ENCODE data around the gene LRFN2. TPM values are rescaled to one million over a fixed set of nuclear protein-coding genes. Genes with fewer than 3 reads are reported as not detected.

LRFN2 gene
- total and polyA plus RNA-seq, 2 experiments from 2014 or later: 0.29 to 2.5 TPM

GRCh38 chr6:40355532-40355931 is 231.6 kb downstream of the LRFN2 start (continued):
- no peak for TF ChIP-seq CREB1 (CRISPR knock-in tag; IDR thresholded peaks at IDR 0.05; ENCODE audit: low read depth)
- no peak for TF ChIP-seq POLR2AphosphoS5 (IDR thresholded peaks at IDR 0.05; ENCODE audit: low read depth)
- no peak for TF ChIP-seq STAT1 (IDR thresholded peaks at IDR 0.05; ENCODE audit: unreplicated experiment)
- no peak for TF ChIP-seq ZNF462 (CRISPR knock-in tag; IDR thresholded peaks at IDR 0.05)
- no peak for TF ChIP-seq CTCF (conservative IDR thresholded peaks at IDR 0.05; ENCODE audit: low read depth in 2 of 2)

- no peaks in the 10 kb centered on the region for H3F3A ChIP-seq (replicated peaks; ENCODE audit: low read depth)
- no peaks in the 10 kb centered on the region for H3K36me3 ChIP-seq (ENCODE audit: insufficient read depth)
- H3K4me3 ChIP-seq: no peak overlapping the region
- no peak overlapping the region for H3K27ac ChIP-seq (ENCODE audit: low read depth)
- no peak overlapping the region for H2AFZ ChIP-seq
- Mint-ChIP-seq H3K27ac (no peak overlapping the region), H3K27me3 (ENCODE audit: insufficient read depth, low read depth, poor library complexity) (no peaks in the 10 kb centered on the region), H3K4me3 (no peak overlapping the region), H3K36me3 (ENCODE audit: low read depth) (no peaks in the 10 kb centered on the region), H3K9me3 (peaks cover 2% of the 10 kb centered on the region; the same call in 1 of the 3 replicates), H3K4me1 (peaks cover 14% of the 10 kb centered on the region)
- peaks cover 15% of the 10 kb centered on the region; the same call in 1 of the 2 replicates for H3K9me2 ChIP-seq (ENCODE audit: insufficient read depth)
- no peak for ATAC-seq
- H3K27me3 ChIP-seq (ENCODE audit: insufficient read depth): no peaks in the 10 kb centered on the region
- H3K4me2 ChIP-seq: no peak overlapping the region
- H3K79me2 ChIP-seq (replicated peaks; ENCODE audit: insufficient read depth): no peaks in the 10 kb centered on the region
- no peaks in the 10 kb centered on the region for H4K20me1 ChIP-seq (replicated peaks; ENCODE audit: insufficient read depth)
- H3K4me1 ChIP-seq (ENCODE audit: insufficient read depth): peaks cover 11% of the 10 kb centered on the region
- no peak for DNase-seq (ENCODE audit: low spot score)
- TF ChIP-seq STAT1 (IDR thresholded peaks at IDR 0.05; ENCODE audit: unreplicated experiment): no peak
- TF ChIP-seq ZNF462 (CRISPR knock-in tag; IDR thresholded peaks at IDR 0.05): no peak
Measured at GRCh38 chr6:40355066-40355465, 232.1 kb downstream of the LRFN2 start.

All from GM23338 (cell line).